Mesenchymal stem cell (in vitro differentiated cells and primary cell): Measurements from ENCODE around the gene C12orf60.
"Not testable (repeated sequence)": the region's sequence is repeated elsewhere in the genome, so short reads cannot be mapped to it uniquely, and the experiment has no call there.

ENCODE experiments used
- DNase-seq: peaks from one replicate; pipeline ENCODE4 v3.0.0-alpha.2; 2013
- H2AFZ ChIP-seq: one replicate; pipeline ENCODE4 v1.6.1; 2013; ENCODE audit warnings: low read depth, mild to moderate bottlenecking, control low read depth, inconsistent platforms, low read length, moderate library complexity
- H2AK5ac ChIP-seq: 2 replicates; pipeline ENCODE4 v1.6.1; 2013; ENCODE audit warnings: low read length, moderate library complexity, mild to moderate bottlenecking, inconsistent platforms; ENCODE audit not compliant: severe bottlenecking
- H2BK120ac ChIP-seq: one replicate; pipeline ENCODE4 v1.6.1; 2013; ENCODE audit warnings: low read depth, mild to moderate bottlenecking, inconsistent platforms, low read length, moderate library complexity
- H2BK12ac ChIP-seq, 2 experiments: one replicate each; pipeline ENCODE4 v1.6.1; 2013; ENCODE audit warnings: inconsistent platforms in 2 of 2, low read length in 2 of 2, mild to moderate bottlenecking in 2 of 2, moderate library complexity in 2 of 2, control low read depth in 1 of 2
- H2BK15ac ChIP-seq: one replicate; pipeline ENCODE4 v1.6.1; 2013; ENCODE audit warnings: mild to moderate bottlenecking, low read depth, inconsistent platforms; ENCODE audit not compliant: poor library complexity, severe bottlenecking
- H2BK5ac ChIP-seq: 2 replicates; pipeline ENCODE4 v1.6.1; 2013; ENCODE audit warnings: low read depth, mild to moderate bottlenecking, low read length, control low read depth, inconsistent platforms; ENCODE audit not compliant: poor library complexity, severe bottlenecking
- H3K14ac ChIP-seq, 2 experiments: one replicate each; pipeline ENCODE4 v1.6.1; 2013; ENCODE audit warnings: inconsistent platforms in 2 of 2, low read length in 2 of 2, control low read depth in 1 of 2, mild to moderate bottlenecking in 1 of 2, moderate library complexity in 1 of 2
- H3K18ac ChIP-seq, 2 experiments: one replicate each; pipeline ENCODE4 v1.6.1; 2013; ENCODE audit warnings: inconsistent platforms in 2 of 2, low read length in 2 of 2, control low read depth in 1 of 2, low read depth in 1 of 2, mild to moderate bottlenecking in 1 of 2
- H3K23ac ChIP-seq, 2 experiments: one replicate each; pipeline ENCODE4 v1.6.1; 2013; ENCODE audit warnings: inconsistent platforms in 2 of 2, low read length in 2 of 2, mild to moderate bottlenecking in 2 of 2, moderate library complexity in 2 of 2, control low read depth in 1 of 2
- H3K27ac ChIP-seq: 2 replicates; pipeline ENCODE4 v1.5.1; 2013; ENCODE audit warnings: mild to moderate bottlenecking, moderate library complexity, low read length, control low read depth, inconsistent platforms; ENCODE audit not compliant: poor library complexity, severe bottlenecking
- H3K27me3 ChIP-seq, 2 experiments: 2 replicates each; pipeline versions ENCODE4 v1.6.1 to v1.7.0; 2013; ENCODE audit warnings: low read length in 2 of 2, mild to moderate bottlenecking in 2 of 2, moderate library complexity in 2 of 2, control low read depth in 1 of 2, inconsistent platforms in 1 of 2; ENCODE audit not compliant: control insufficient read depth in 1 of 2, insufficient read depth in 1 of 2
- H3K36me3 ChIP-seq, 2 experiments: 2 replicates each; pipeline versions ENCODE4 v1.6.1 to v1.7.0; 2013; ENCODE audit warnings: low read length in 2 of 2, control low read depth in 1 of 2, inconsistent platforms in 1 of 2, low read depth in 1 of 2, mild to moderate bottlenecking in 1 of 2; ENCODE audit not compliant: insufficient read depth in 2 of 2, control insufficient read depth in 1 of 2
- H3K4ac ChIP-seq, 2 experiments: one replicate each; pipeline ENCODE4 v1.6.1; 2013; ENCODE audit warnings: inconsistent platforms in 2 of 2, low read length in 2 of 2, mild to moderate bottlenecking in 2 of 2, moderate library complexity in 2 of 2, control low read depth in 1 of 2, low read depth in 1 of 2
- H3K4me1 ChIP-seq: 2 replicates; pipeline ENCODE4 v1.6.1; 2013; ENCODE audit warnings: low read depth, low read length, control low read depth; ENCODE audit not compliant: control insufficient read depth, insufficient read depth
- H3K4me2 ChIP-seq: 2 replicates; pipeline ENCODE4 v1.6.1; 2013; ENCODE audit warnings: low read length, mild to moderate bottlenecking, inconsistent platforms; ENCODE audit not compliant: poor library complexity, severe bottlenecking
- H3K4me3 ChIP-seq, 2 experiments: 2 replicates each; pipeline versions ENCODE4 v1.5.1 to v1.7.0; 2013; ENCODE audit warnings: low read length in 2 of 2, mild to moderate bottlenecking in 2 of 2, control low read depth in 1 of 2, low read depth in 1 of 2; ENCODE audit not compliant: insufficient read depth in 1 of 2
- H3K79me1 ChIP-seq: replicated peaks from 2 replicates; pipeline ENCODE4 v1.6.1; 2013; ENCODE audit warnings: mild to moderate bottlenecking, control low read depth, low read length, inconsistent platforms; ENCODE audit not compliant: poor library complexity, severe bottlenecking
- H3K9ac ChIP-seq: 2 replicates; pipeline ENCODE4 v1.7.0; 2013; ENCODE audit warnings: mild to moderate bottlenecking, low read length, moderate library complexity
- H3K9me3 ChIP-seq: 2 replicates; pipeline ENCODE4 v1.7.0; 2013; ENCODE audit warnings: mild to moderate bottlenecking, low read length; ENCODE audit not compliant: control insufficient read depth
- H4K8ac ChIP-seq: one replicate; pipeline ENCODE4 v1.6.1; 2013; ENCODE audit warnings: inconsistent platforms, mild to moderate bottlenecking, low read length, moderate library complexity
- H4K91ac ChIP-seq: one replicate; pipeline ENCODE4 v1.6.1; 2013; ENCODE audit warnings: mild to moderate bottlenecking, low read length, inconsistent platforms
- WGBS: methylation state at CpG from one replicate; pipeline ENCODE4 v1.1.7; 2013; ENCODE audit warnings: mixed read lengths; 5-methylcytosine and 5-hydroxymethylcytosine counted together

C12orf60 gene

DNA sequence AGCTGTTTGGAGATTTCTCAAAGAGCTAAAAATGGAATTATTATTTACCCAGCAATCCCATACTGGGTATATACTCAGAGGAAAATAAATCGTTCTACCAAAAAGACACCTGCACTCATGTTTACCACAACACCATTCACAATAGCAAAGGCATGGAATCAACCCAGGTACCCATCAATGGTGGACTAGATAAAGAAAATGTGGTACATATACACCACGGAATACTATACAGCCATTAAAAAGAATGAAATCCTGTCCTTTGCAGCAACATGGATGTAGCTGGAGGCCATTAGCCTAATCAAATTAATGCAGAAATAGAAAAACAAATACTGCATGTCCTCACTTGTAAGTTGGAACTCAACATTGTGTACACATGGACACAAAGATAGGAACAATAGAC lies 38.1 kb upstream of the C12orf60 start:
- no peak overlapping the region for H2BK12ac ChIP-seq
- WGBS = 100% methylated on average over 1 of the region's 2 CpGs
- H2AFZ ChIP-seq = no peak overlapping the region
- peaks cover 8% of the 10 kb centered on the region for H3K4me1 ChIP-seq
- H3K36me3 ChIP-seq = peaks cover 6 to 26% of the 10 kb centered on the region in 2 experiments
- no peak overlapping the region for H3K14ac ChIP-seq
- H3K9me3 ChIP-seq = peaks cover 2% of the 10 kb centered on the region
- H3K23ac ChIP-seq = no peak overlapping the region
- no peak overlapping the region for H2BK15ac ChIP-seq
- no peak overlapping the region for H4K8ac ChIP-seq
- no peak overlapping the region for H2AK5ac ChIP-seq
- no peak overlapping the region for H3K27ac ChIP-seq
- H3K4ac ChIP-seq = no peak overlapping the region
- H3K27me3 ChIP-seq = no peaks in the 10 kb centered on the region
- no peak overlapping the region for H3K9ac ChIP-seq
- no peak overlapping the region for H3K4me2 ChIP-seq
- peaks cover 8% of the 10 kb centered on the region for H3K79me1 ChIP-seq
- DNase-seq = no peak
- H3K18ac ChIP-seq = no peak overlapping the region
- H2BK5ac ChIP-seq = no peak overlapping the region
- no peak overlapping the region for H4K91ac ChIP-seq
- H3K4me3 ChIP-seq = no peak overlapping the region
- no peak overlapping the region for H2BK120ac ChIP-seq

DNA sequence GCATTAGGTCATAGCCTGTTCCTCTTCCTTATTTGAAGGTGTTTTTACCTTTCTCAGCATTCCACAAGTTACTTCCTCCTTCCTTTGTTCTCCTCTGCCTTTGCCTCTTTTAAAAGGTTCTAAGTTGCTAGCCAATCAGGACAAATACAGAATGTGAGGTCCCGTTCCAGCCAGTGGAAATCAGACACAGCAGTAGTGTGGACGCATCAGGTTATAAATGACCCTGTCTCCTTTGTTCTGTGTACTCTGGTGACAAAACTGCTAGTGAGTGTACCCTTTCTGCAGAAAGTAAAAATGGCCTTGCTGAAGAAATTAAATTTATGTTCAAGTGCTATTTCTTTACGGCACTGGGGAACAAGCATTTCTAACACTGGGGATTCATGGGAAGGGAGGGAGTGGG lies 37.5 kb upstream of the C12orf60 start:
- not testable (repeated sequence) for H2AFZ ChIP-seq, H3K18ac ChIP-seq
- WGBS = over 99% methylated on average over 3 of the region's 3 CpGs

GRCh38 chr12:14766649-14767215 lies 36.7 kb upstream of the C12orf60 start:
- Histone ChIP-seq H3K27ac (no peak overlapping the region), H3K9ac (no peak overlapping the region), H2BK12ac (no peak overlapping the region), H3K79me1 (peaks cover 8% of the 10 kb centered on the region), H3K18ac (no peak overlapping the region), H2AK5ac (no peak overlapping the region), H3K4me1 (peaks cover 8% of the 10 kb centered on the region), H2BK120ac (no peak overlapping the region), H4K8ac (no peak overlapping the region), H2BK15ac (no peak overlapping the region), H3K27me3 (no peaks in the 10 kb centered on the region), H3K14ac (no peak overlapping the region), H3K23ac (no peak overlapping the region), H2BK5ac (no peak overlapping the region), H4K91ac (no peak overlapping the region), H3K9me3 (no peaks in the 10 kb centered on the region), H3K4me3 (no peak overlapping the region), H3K4ac (no peak overlapping the region), H2AFZ (no peak overlapping the region), H3K36me3 (peaks cover 0 to 25% of the 10 kb centered on the region in 2 experiments), H3K4me2 (no peak overlapping the region)
- DNase-seq = no peak
- WGBS = 100% methylated on average over 1 of the region's 3 CpGs

More for the DNA sequence above, 37.5 kb upstream of the C12orf60 start:
- not testable (repeated sequence) for H3K27ac ChIP-seq, H2BK120ac ChIP-seq, H4K91ac ChIP-seq, DNase-seq, H2BK5ac ChIP-seq, H2BK15ac ChIP-seq, H3K27me3 ChIP-seq, H3K4me1 ChIP-seq, H3K9ac ChIP-seq, H2BK12ac ChIP-seq, H3K4me2 ChIP-seq, H2AK5ac ChIP-seq, H4K8ac ChIP-seq, H3K79me1 ChIP-seq, H3K4me3 ChIP-seq, H3K14ac ChIP-seq, H3K23ac ChIP-seq, H3K4ac ChIP-seq, H3K9me3 ChIP-seq
- peaks cover under 1 to 26% of the 10 kb centered on the region in 2 experiments for H3K36me3 ChIP-seq

GRCh38 chr12:14767617-14768016 lies 35.9 kb upstream of the C12orf60 start:
- Histone ChIP-seq H3K9me3 (no peaks in the 10 kb centered on the region), H3K4me3 (no peak overlapping the region), H3K27me3 (no peaks in the 10 kb centered on the region), H2AK5ac (no peak overlapping the region), H3K18ac (no peak overlapping the region), H3K9ac (no peak overlapping the region), H2BK15ac (no peak overlapping the region), H3K4me1 (peaks cover 8% of the 10 kb centered on the region), H2BK12ac (no peak overlapping the region), H3K14ac (no peak overlapping the region), H3K4me2 (no peak overlapping the region), H3K36me3 (peaks cover 0 to 23% of the 10 kb centered on the region in 2 experiments), H3K4ac (no peak overlapping the region), H2AFZ (no peak overlapping the region), H2BK120ac (no peak overlapping the region), H3K23ac (no peak overlapping the region), H2BK5ac (no peak overlapping the region), H4K91ac (no peak overlapping the region), H3K27ac (no peak overlapping the region), H4K8ac (no peak overlapping the region), H3K79me1 (peaks cover 5% of the 10 kb centered on the region)
- WGBS = 75% methylated on average over 1 of the region's 1 CpG
- no peak for DNase-seq
